ENCODE measurements around the gene MYCN.
A peak's percentile ranks its signal among the peaks of the same experiment; 100 is the strongest.
"Not testable (repeated sequence)": the region's sequence is repeated elsewhere in the genome, so short reads cannot be mapped to it uniquely, and the experiment has no call there.

The MYCN gene

DNA sequence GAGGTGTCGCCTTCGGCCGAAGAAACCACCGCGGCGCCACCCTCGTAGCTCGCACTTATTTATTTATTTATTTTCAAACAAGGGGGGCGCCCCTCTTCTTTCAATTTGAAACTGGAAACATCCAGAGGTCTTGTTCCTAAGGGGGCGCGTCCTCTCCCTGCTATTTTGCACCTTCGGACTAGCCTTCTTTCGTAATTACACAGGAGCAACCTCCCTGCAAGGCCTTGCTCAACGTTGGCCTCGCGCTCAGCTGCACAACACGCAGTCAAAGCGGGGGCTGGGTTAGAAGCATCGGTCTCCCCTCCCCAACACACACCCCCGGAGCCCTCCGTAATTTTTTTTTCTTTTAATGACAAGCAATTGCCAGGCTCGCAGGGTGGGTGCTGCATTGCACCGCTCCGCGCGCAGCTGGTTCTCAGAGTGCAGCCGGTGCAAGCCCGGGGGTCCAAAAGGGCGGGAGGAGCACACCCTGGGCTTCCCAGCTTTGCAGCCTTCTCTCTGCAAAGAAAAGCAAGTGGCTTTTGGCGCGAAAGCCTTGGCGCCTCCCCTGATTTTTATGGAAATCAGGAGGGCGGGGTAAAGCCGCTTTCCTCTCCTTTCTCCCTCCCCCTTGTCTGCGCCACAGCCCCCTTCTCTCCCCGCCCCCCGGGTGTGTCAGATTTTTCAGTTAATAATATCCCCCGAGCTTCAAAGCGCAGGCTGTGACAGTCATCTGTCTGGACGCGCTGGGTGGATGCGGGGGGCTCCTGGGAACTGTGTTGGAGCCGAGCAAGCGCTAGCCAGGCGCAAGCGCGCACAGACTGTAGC lies at the start of gene MYCN:
MYCN (plus strand) TSS at position 697 of the 807 bp plus-strand sequence. CDS start 1,515 bp downstream, outside the sequence.
- DNase-seq (ENCODE audit: low read depth), result peak; percentile 25

DNA sequence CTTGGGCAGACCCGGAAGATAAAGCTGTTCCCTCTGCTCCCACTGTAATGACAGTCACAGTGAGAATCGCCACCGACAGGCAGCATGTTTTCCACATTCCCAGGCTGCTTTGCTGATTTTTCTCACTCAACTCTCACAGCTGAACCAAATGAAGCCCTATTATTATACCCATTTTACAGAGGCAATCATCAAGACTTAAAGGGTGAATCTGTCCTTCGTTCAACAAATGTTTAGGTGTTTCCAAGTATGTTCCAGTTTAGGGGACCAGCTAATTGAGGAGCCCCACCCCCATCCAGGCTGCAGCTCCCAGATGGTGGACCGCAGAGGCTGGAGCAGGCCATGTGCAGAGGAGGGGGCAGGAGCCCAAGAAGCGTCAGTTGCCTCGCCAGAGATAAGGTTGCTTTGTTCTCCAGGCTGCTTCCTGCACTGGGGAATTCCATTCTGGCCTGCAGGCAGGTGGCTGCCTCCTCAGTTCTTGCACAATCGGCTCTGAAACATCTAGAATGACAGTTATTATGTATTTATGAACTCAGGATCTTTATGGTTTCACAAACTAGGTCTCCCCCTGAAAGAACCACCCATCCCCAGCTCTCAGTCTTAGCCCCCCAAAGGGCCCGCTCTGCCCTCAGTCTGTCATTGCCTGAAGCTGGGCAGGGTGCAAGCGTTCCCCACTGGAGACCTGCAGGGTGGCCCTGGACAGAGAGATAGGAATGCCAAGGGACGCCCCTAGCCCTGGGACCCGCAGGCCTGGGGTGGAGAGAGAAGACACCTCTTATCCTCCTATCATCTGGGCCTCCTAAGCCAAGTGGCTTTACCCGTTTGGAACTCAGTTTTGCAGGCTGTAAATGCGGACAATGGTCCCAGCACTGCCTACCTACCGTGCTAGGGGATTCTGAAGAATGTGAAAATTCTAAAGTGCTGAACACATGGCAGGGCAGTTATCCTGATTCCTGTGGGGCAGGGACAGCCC lies 49.1 kb upstream of the MYCN start:
- DNase-seq (ENCODE audit: low read depth), result no peak

DNA sequence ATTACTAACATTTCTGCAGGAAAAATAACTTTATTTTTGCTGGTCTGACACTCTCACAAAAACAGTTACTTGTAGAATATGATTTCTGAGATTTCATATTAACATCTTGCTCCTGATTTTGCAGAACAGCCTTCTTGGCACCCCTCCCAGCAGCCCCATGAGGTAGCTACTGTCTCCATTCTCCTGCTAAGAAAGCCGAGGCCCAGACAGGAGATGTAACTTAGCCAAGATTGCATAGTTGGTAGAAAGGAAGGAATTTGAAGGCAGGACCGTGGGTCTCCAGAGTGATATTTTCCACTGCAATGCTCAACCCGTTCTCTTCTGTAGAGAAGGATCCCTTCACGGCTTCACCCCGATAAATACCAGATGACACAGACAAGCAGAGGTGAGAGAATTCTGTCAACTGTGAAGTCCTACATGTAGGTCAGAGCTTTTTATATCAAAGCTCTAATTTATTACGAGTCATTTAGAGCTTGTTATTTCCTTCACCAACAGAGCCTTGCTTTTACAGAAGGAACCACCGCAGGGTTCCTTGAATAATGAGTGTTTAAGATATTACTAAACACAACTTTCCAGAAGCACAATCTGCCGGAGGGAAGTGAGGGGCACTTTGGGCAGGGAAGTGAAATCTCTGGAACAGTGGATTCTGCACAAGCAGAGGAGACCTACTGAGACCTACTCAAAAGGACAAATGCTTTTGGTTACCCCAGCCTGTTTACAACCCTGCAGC lies 48.0 kb upstream of the MYCN start:
- no peak for DNase-seq (ENCODE audit: low read depth)

DNA sequence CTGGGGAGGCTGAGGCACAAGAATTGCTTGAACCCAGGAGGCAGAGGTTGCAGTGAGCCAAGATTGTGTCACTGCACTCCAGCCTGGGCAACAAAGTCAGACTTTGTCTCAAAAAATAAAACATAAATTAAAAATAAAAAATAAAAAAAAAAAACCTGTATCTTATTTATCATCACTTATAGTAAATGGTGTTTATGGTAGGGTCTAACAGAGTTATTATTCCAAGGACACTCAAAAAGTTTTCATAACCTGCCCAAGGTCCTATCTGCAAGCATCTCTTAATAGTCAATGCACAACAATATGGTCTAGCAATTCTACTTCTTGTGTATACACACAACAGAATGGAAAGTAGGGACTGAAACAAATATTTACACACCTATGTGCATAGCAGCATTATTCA lies 47.3 kb upstream of the MYCN start:
- DNase-seq (ENCODE audit: low read depth), result no peak

DNA sequence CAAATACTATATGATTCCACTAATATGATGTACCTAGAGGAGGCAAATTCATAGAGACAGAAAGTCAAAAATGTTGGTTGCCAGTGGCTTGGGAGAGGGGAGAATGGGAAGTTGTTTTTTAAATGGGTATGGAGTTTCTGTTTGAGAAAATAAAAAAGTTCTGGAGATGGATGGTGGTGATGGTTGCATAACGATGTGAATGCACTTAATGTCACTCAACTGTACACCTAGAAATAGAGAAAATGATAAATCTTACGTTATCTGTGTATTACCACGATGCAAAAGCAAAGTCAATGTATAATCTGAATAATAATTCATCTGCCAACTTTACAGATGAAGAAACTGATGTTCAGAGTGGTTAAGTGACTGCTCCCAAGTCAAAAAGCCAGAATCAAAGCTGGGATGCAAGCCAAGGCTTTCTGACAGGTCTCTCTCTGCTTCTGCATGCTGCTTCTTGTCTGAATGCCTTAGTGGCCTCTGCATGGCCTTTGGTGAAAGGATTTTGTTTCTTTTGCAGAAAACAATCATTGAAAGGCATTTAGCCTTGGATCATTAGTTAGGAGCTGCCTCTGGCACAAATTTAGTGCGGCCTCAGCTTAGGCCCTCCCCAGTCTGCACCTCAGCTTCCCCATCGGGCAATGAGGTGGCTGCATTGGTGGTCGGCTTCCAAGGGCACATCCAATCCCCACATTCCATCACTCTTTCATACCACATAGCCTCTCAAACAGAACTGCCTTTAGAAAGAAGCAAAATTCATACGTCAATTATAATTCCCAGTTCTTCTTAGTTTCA lies 46.5 kb upstream of the MYCN start:
- no peak for DNase-seq (ENCODE audit: low read depth)

DNA sequence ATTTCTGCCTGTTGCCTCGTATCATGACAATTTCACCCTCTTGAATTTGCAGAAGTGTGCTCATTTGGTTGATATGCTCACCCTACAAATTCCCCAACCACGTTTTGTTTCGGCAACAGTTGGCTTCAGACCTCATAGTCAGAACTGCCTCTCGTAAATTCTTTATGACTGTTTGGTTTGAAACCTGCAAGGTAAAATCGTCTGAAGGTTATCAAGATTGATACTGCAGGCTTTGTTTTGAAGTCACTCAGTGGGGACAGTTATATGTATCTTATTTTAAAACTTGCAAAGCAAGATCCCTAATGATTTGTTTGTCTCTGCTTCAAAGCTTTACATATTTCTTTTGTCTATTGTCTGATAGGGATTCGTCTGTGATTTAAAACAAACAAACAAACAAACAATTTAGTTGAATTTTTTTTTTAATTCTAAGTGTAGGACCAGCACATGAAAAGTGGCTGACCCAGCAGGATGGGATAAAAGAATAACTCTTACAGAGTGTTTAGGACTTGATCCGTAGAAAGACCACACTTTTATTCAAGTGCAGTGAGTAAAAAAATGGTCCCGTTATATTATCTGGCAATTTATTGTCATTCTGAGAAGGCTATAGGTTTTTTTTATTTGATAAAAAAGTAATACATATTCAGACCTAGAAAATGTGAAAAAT lies 45.7 kb upstream of the MYCN start:
- DNase-seq (ENCODE audit: low read depth), result no peak

DNA sequence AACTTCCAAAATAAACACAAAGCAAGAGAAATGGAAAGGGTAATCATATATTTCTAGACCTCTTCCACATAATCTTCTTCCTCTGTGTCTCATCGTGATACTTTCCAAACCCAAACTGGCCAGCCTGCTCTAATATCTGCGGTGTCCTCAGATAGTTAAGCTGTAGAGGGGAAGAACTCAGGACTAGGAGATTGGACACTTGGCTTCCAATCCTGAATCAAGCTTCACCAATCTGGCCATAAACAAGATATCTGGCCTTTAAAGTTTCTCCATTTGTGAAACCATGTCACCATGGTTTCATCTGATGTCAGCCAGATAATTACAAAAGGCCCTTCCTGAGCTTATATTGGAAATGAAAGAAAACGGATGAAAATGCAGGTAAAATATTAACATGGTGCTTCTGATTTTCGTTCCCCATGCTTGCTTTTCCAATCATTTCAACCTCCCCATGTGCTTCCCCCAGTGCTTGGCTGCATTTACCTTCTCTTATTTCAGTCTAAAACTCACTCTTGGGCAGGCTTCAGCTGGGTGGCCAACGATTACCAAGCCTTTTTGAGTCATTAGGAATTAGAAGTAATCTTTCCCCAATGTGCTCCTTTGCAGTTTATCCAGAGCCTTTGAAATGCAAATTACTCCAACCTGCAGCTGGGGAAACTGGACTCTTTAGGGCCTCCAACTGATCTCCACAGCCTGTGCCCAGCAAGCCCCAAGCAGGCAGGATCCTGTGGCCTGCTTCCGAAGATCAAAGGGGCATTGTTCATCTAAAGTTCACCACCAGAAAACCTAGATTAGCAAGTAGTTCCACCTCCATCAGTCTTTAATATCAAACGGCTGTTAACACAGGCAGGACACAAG lies 44.5 kb upstream of the MYCN start:
- DNase-seq (ENCODE audit: low read depth), result no peak

DNA sequence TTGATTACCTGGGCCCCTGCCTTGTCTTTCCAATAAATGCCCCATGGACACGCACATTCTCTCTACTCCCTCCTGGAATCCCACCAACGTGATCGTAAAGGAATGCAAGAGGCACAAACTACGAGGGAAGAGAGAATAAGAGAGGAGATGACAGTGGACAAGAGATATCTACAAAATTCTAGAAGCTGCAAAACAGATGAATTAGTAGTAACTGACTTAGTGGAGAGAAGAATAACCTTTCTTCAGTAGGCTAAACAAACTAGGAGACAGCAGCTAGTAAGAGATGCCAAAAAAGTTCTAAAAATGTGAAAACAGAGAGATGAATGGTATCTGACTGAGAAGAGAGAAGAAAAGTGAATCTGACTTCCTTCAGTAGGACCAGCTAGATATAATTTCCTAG lies 43.5 kb upstream of the MYCN start:
- DNase-seq (ENCODE audit: low read depth), result no peak

DNA sequence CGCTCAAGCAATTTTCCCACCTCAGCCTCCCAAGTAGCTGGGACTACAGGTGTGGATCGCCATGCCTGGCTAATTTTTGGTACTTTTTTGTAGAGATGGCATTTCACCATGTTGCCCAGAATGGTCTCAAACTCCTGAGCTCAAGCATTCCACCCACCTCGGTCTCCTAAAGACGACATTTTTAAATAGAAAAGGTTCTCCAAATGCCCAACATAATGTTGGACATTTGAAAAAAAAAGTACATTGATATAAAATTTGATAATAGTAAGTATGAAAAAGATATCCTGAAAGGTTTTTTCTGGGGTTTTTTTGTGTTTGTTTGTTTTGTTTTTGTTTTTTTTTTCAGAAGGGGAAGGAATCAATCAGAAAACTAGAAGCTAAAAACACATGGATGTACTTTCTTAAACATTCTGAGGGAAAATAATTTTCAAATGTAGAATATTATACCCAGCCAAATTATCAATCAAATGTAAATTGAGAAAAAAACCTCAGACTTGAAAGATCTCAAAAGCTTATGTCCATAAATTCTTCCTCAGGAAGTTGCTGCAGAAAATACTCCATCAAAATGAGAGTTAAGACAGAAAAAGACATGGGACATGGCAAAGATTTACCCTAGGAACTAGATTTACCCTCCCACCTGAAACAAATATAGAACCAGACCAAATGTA lies 42.8 kb upstream of the MYCN start:
- no peak for DNase-seq (ENCODE audit: low read depth)

DNA sequence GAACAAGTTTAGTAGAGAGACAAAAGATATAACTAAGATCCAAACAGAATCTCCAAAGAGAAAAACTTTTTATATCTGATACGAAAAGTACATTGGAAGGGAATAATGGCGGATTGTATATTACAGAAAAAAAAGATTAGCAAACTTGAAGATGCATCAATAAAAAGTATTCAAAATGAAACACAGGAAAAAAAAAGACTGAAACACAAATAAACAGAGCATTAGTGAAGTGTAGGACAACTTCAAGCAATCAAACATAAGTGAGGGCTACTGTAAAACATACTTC lies 41.1 kb upstream of the MYCN start:
- no peak for DNase-seq (ENCODE audit: low read depth)

DNA sequence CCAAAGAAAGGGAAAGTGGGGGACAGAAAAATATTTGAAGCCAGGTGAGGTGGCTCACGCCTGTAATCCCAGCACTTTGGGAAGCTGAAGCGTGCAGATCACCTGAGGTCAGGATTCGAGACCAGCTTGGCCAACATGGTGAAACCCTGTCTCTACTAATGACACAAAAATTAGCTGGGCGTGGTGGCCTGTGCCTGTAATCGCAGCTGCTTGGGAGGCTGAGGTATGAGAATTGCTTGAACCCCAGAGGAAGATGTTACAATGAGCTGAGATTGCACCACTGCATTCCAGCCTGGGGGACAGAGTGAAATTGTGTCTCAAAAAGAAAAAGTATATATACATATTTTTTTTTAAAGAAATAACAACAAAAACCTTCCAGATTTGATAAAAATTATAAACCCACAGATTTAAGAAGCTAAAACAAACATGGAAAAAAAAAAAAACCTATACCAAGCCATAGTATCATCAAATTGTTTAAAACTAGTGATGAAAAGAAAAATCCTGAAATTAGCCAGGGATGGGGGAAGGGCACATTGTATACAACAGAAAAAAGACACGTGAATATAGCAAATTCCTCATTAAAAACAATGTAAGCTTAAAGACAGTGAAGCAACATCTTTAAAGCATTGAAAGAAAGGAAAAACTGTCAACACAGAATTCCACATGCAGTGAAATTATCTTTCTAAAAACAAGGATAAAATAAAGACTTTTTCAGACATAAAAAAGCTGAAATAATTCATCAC lies 40.4 kb upstream of the MYCN start:
- no peak for DNase-seq (ENCODE audit: low read depth)

DNA sequence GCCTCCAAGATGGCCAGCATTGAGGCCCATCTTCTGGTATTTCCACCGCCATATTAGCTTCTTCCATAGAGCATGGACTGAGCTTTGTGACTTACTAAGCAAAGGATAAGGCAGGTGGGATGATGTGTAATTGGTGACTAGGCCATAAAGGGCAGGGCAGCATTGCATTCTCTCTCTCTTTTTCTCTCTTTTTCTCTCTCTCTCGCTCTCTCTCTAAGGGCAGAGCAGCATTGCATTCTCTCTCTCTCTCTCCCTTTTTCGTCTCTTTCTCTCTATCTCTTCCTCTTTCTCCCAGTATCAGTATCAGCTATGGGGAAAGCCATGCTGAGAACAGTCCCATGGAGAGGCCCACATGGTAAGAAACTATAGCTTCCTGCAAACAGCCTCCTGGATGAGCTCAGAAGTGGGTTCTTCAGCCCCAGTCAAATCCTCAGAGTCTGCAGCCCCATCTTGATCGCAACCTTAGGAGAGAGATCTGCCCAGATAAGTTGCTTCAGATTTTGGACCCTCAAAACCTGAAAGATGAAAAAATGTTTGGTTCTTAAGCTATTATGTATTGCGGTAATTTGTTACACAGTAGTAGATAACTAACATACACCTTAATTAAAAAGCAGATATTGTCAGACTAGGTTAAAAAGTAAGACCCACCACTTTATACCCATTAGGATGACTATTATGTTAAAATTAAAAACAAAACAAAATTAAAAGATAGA lies 39.1 kb upstream of the MYCN start:
- DNase-seq (ENCODE audit: low read depth), result no peak

DNA sequence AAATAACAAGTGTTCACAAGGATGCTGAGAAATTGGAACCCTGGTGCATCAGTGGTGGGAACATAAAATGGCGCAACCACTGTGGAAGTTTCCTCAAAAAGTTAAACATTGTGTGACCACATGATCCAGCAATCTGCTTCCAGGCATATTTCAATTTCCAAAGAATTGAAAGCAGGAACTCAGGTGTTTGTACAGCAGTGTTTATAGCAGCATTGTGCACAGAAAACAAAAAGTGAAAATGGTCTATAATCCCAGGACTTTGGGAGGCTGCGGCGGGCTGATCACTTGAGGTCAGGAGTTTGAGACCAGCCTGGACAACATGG lies 38.6 kb upstream of the MYCN start:
- DNase-seq (ENCODE audit: low read depth), result no peak

DNA sequence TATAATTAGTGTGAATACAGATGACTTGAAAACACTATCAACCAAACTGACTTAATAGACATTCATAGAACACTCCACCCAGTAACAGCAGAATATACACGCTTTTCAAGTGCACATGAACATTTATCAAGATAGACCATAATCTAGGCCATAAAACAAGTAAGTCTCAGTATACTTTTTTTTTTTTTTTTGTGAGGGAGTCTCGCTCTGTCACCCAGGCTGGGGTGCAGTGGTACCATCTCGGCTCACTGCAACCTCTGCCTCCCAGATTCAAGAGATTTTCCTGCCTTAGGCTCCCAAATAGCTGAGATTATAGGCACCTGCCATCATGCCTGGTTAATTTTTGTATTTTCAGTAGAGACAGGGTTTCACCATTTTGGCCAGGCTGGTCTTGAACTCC lies 36.4 kb upstream of the MYCN start:
- DNase-seq (ENCODE audit: low read depth), result not testable (repeated sequence)

DNA sequence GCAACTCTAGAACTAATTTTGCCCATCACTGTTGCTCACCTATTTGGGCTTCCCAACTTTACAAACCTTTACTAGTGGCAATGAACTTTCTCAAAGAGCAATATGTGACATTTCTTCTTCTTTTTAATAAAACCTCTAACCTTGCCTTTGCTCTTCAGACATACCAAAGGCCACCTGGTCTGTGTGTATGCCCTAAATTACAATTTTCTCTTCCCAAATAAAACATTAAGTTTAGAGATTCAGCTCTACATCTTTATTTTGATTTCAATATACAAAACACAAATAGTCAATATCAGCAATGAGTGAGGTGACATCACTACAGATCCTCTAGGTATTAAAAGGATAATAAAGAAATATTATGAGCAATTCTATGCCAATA lies 35.1 kb upstream of the MYCN start:
- DNase-seq (ENCODE audit: low read depth), result no peak

DNA sequence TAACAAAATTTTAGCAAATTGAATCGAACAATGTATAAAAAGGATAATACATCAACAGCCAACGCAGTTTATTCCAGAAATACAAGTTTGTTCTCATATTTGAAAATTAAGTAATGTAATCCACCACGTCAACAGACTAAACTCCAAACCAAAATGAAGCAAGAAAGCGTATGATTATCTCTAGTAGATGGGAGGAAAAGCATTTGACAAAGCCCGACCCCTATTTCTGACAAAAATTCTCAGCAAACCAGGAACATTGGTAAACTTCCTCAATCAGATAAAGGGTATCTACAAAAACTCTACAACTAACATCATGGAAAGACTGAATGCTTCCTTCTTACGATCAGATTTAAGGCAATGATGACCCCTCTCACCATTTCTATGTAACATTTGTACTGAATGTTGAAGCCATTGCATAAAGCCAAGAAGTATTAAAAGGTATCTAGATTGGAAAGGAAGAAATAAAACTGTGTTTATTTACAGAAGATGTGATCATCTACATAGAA lies 34.3 kb upstream of the MYCN start:
- no peak for DNase-seq (ENCODE audit: low read depth)

DNA sequence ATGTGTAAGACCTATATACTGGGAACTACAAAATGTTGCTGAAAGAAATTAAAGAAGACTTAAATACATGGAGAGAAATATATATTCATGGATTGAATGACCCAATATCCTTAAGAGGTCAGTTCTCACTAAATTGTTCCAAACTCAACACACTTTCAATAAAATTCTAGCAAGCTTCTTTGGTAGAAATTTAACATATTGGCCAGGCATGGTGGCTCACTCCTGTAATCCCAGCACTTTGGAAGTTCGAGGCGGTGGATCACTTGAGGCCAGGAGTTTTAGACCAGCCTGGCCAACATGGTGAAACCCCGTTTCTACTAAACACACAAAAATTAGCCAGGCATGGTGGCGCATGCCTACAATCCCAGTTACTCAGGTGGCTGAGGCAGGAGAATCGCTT lies 33.6 kb upstream of the MYCN start:
- DNase-seq (ENCODE audit: low read depth), result no peak

Measured in EH (cell line).